ENCODE measurements around the gene ATP6V1G2. TPM values are rescaled to one million over a fixed set of nuclear protein-coding genes. Genes with fewer than 3 reads are reported as not detected.

Gene ATP6V1G2
- total RNA-seq, result 0.33 and 1.2 TPM in 2 replicates

GRCh38 chr6:31546339-31546957 lies at the start of gene ATP6V1G2:
Gene ATP6V1G2 (minus strand): TSS chr6:31546608. CDS start chr6:31546559, 49 bp downstream.

GRCh38 chr6:31586008-31586407 lies 39.6 kb upstream of the ATP6V1G2 start, which contains the start of gene LST1:
Gene LST1 (plus strand): TSS chr6:31586277. CDS start chr6:31587300, 1,023 bp downstream.

GRCh38 chr6:31582230-31582643 lies 35.8 kb upstream of the ATP6V1G2 start, which contains the start of gene LTB:
Gene LTB (minus strand): TSS chr6:31582424. CDS start chr6:31582417, 7 bp downstream.

GRCh38 chr6:31575335-31575901 lies 29.0 kb upstream of the ATP6V1G2 start, which contains the start of gene TNF:
Gene TNF (plus strand): TSS chr6:31575565. CDS start chr6:31575742, 177 bp downstream.

GRCh38 chr6:31572041-31572911 lies 25.9 kb upstream of the ATP6V1G2 start, which contains the start of gene LTA:
Gene LTA (plus strand): TSS chr6:31572289. CDS start chr6:31572743, 454 bp downstream.

GRCh38 chr6:31546958-31547726 lies 734 bp upstream of the ATP6V1G2 start, which contains the start of gene NFKBIL1:
Gene NFKBIL1 (plus strand): TSS chr6:31547608. CDS start chr6:31547695, 87 bp downstream.

GRCh38 chr6:31541658-31542521 lies 4.5 kb downstream of the ATP6V1G2 start, which contains the start of gene DDX39B:
Gene DDX39B (minus strand): TSS chr6:31542003. CDS start chr6:31540532, 1,471 bp downstream.

GRCh38 chr6:31528821-31529328 lies 17.5 kb downstream of the ATP6V1G2 start, which contains the start of gene MCCD1:
Gene MCCD1 (plus strand): TSS chr6:31528962. CDS start chr6:31529015, 53 bp downstream.

GRCh38 chr6:31497531-31498476 lies 48.6 kb downstream of the ATP6V1G2 start, which contains the start of gene MICB:
Gene MICB (plus strand): TSS chr6:31498145. CDS start chr6:31498194, 49 bp downstream.

Small RNA genes within 50 kb of the gene (small RNA-seq; reads per million reads assigned to genes)
- not detected for gene AL663061.1
- gene RF00019, result not detected
- 291 reads per million, percentile 99 among the genes with 10 or more reads in this experiment for gene SNORD117
- gene SNORD84, result not detected

Other genes starting within 250 kb of the ATP6V1G2 start
- 74.5 and 143 TPM in 2 replicates for gene HLA-B, start 189.4 kb downstream of the ATP6V1G2 start, total RNA-seq
- gene MICA, start 143.0 kb downstream of the ATP6V1G2 start, total RNA-seq, result 29.7 and 47.9 TPM in 2 replicates
- gene MICB, start 48.5 kb downstream of the ATP6V1G2 start, total RNA-seq, result 17.6 and 24.3 TPM in 2 replicates
- gene MCCD1, start 17.6 kb downstream of the ATP6V1G2 start, total RNA-seq, result not detected in 2 replicates
- 458 and 488 TPM in 2 replicates for gene DDX39B, start 4.6 kb downstream of the ATP6V1G2 start, total RNA-seq
- gene NFKBIL1, start 1.0 kb upstream of the ATP6V1G2 start, total RNA-seq, result 24.1 and 36.9 TPM in 2 replicates
- gene LTA, start 25.7 kb upstream of the ATP6V1G2 start, total RNA-seq, result not detected in 2 replicates
- not detected in 2 replicates for gene TNF, start 29.0 kb upstream of the ATP6V1G2 start, total RNA-seq
- 3.9 and 4.7 TPM in 2 replicates for gene LTB, start 35.8 kb upstream of the ATP6V1G2 start, total RNA-seq
- gene LST1, start 39.7 kb upstream of the ATP6V1G2 start, total RNA-seq, result 0.48 TPM in 1 of 2 replicates, not detected in the other
- not detected in 2 replicates for gene NCR3, start 46.4 kb upstream of the ATP6V1G2 start, total RNA-seq
- gene AIF1, start 68.6 kb upstream of the ATP6V1G2 start, total RNA-seq, result not detected in 2 replicates
- gene PRRC2A, start 74.1 kb upstream of the ATP6V1G2 start, total RNA-seq, result 91.2 and 102 TPM in 2 replicates
- gene BAG6, start 106.1 kb upstream of the ATP6V1G2 start, total RNA-seq, result 239 and 265 TPM in 2 replicates
- 0.29 and 0.65 TPM in 2 replicates for gene APOM, start 109.3 kb upstream of the ATP6V1G2 start, total RNA-seq
- 20.6 and 21.4 TPM in 2 replicates for gene C6orf47, start 114.2 kb upstream of the ATP6V1G2 start, total RNA-seq
- gene GPANK1, start 118.4 kb upstream of the ATP6V1G2 start, total RNA-seq, result 15.1 and 17.3 TPM in 2 replicates
- gene CSNK2B, start 119.5 kb upstream of the ATP6V1G2 start, total RNA-seq, result 205 and 210 TPM in 2 replicates
- 4.2 and 6.1 TPM in 2 replicates for gene LY6G5B, start 123.4 kb upstream of the ATP6V1G2 start, total RNA-seq
- gene LY6G5C, start 134.5 kb upstream of the ATP6V1G2 start, total RNA-seq, result 1.3 and 2.4 TPM in 2 replicates
- gene ABHD16A, start 156.7 kb upstream of the ATP6V1G2 start, total RNA-seq, result 37.9 and 40.5 TPM in 2 replicates
- gene LY6G6F, start 160.3 kb upstream of the ATP6V1G2 start, total RNA-seq, result not detected in 2 replicates
- not detected in 2 replicates for gene LY6G6D, start 168.7 kb upstream of the ATP6V1G2 start, total RNA-seq
- not detected in 2 replicates for gene LY6G6C, start 175.1 kb upstream of the ATP6V1G2 start, total RNA-seq
- gene MPIG6B, start 176.8 kb upstream of the ATP6V1G2 start, total RNA-seq, result not detected in 2 replicates
- gene DDAH2, start 182.7 kb upstream of the ATP6V1G2 start, total RNA-seq, result 87.2 and 113 TPM in 2 replicates
- 800 and 906 TPM in 2 replicates for gene CLIC1, start 189.9 kb upstream of the ATP6V1G2 start, total RNA-seq
- 12.7 and 18.8 TPM in 2 replicates for gene MSH5, start 193.4 kb upstream of the ATP6V1G2 start, total RNA-seq
- 2.1 TPM in 1 of 2 replicates, not detected in the other for gene SAPCD1, start 216.0 kb upstream of the ATP6V1G2 start, total RNA-seq
- 0.10 and 0.65 TPM in 2 replicates for gene VWA7, start 230.7 kb upstream of the ATP6V1G2 start, total RNA-seq
- gene VARS1, start 249.1 kb upstream of the ATP6V1G2 start, total RNA-seq, result 78.5 and 88.8 TPM in 2 replicates